ENCODE data around the gene SEZ6L.
A peak's percentile ranks its signal among the peaks of the same experiment; 100 is the strongest.

The SEZ6L gene

GRCh38 chr22:26182723-26183122, 13.5 kb downstream of the SEZ6L start:
- no peak for DNase-seq

- DNase-seq: no peak
These were observed 15.9 kb downstream of the SEZ6L start for GRCh38 chr22:26185190-26185589.

DNA sequence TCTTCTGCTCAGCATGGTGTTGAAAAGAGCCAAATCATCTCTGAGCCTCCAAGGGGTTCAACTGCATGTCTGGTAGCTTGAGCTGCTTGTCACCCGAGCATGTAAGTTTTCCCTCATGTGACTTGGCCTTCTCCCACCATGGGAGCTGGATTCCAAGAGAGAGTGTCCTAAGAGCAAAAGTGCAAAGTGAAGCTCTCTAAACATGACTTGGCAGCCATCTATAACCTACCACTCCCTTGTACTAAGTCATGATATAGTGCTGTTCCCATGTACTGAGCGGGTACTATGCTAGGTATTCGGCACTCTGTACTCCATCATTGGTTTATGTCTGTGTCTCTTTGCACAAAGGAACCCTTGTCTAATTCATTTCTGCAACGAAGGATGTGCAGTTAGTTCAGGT, 19.1 kb downstream of the SEZ6L start:
- no peak for DNase-seq

- DNase-seq: no peak
These were observed 25.1 kb downstream of the SEZ6L start for GRCh38 chr22:26194313-26194712.

DNA sequence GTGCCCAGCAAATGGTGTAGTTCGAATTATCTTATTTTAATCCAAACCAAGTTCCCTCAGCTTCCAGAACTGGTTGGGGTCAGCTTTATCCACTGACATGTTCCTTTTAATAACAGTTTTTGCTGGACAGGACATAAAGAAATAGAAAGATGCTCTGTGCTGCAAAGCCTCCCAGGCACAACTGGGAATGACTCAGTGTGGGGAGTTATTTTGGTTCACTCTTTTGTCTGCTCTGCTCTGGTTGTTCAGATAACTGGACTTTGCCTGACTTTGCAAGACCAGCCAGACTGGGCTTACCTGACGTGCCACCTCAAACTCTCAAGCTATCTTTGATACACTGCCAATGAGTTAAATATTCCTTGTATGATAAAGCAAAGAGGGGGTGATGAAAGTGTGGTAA, 25.6 kb downstream of the SEZ6L start:
- no peak for DNase-seq

DNA sequence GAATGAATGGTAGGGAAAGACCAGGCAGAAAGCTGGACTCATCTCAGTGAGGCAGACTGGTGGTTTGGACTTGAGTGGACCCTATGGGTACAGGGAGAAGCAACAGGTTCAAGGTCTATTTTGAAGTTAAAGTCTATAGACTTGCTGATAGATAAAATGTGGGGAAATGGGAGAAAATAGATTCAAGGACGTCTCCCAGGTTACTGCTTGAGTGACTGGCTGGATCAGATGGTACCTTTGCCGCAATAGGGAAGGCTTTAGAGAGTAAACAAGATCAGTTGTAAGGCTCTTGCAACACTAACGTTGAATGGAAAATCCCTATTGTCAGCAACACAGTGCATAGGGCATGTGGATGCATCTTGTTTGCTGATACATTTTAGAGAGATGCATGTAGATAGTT, 27.4 kb downstream of the SEZ6L start:
- no peak for DNase-seq

GRCh38 chr22:26197425-26197824, 28.2 kb downstream of the SEZ6L start:
- no peak for DNase-seq

GRCh38 chr22:26199665-26200064, 30.4 kb downstream of the SEZ6L start:
- DNase-seq: no peak

GRCh38 chr22:26202280-26202924, 33.1 kb downstream of the SEZ6L start:
- DNase-seq: no peak

GRCh38 chr22:26205494-26205893, 36.2 kb downstream of the SEZ6L start:
- DNase-seq: no peak

DNA sequence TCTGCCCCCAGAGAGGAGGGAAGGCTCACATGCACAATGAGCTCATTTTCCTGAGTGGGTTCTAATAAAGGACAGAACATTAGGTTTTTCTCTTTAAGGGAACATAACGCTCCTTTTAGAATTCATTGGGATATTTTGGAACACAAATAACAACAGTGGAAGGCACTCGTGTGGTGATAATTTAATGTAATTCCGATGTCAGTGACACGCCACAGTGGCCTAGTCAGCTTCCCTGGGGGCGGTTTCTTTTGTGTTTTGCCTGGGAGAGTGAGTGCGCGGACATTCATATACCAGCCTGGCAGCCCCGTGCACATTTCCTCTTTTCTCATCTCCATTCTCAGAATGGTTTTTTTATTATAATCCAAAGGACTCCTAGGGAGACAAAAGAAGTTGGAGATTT, 41.1 kb downstream of the SEZ6L start:
- DNase-seq: no peak

GRCh38 chr22:26213826-26214225, 44.6 kb downstream of the SEZ6L start:
- DNase-seq: no peak

DNA sequence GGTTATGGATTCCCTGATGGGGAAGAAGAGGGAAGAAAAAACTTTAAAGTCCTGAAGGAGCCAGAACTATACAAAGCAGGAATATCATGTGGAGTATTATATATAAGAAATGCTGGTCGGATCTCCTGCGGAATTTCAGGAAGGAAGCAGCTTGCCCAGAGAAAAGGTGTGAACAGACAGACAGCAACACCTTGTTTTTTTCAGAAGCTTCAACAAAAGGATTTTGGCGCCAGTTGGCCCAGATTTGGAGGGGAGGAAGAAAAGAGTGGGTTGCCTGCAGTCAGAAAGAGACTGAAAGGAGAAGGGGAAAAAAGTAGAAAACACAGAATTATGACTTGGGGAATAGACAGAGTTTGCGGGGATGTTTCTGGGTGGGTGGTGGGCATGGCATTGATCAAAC, 45.2 kb downstream of the SEZ6L start:
- DNase-seq: no peak

DNA sequence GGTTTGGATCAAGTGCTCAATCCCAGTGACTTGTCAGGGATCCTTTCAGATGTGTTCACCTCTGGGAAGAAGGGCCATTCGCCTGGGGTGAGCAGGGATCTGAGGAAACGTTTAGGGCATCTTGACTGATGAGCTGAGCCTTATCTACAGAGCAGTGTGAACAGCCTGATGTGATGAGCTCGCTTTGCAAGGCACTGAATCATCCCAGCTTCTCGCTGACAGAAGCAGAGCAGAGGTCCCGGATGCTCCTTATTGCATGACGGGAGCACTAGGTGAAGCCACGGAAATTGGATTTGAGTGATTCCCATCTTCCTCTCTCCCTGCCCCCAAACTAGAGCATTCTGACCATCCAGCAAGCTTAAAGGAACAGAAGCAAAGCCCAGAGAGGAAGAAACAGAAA, 46.5 kb downstream of the SEZ6L start:
- peak; percentile 8 for DNase-seq

- DNase-seq: no peak
These were observed 55.9 kb downstream of the SEZ6L start for GRCh38 chr22:26225207-26225606.

- no peak for DNase-seq
These were observed 57.5 kb downstream of the SEZ6L start for GRCh38 chr22:26226538-26227297.

DNA sequence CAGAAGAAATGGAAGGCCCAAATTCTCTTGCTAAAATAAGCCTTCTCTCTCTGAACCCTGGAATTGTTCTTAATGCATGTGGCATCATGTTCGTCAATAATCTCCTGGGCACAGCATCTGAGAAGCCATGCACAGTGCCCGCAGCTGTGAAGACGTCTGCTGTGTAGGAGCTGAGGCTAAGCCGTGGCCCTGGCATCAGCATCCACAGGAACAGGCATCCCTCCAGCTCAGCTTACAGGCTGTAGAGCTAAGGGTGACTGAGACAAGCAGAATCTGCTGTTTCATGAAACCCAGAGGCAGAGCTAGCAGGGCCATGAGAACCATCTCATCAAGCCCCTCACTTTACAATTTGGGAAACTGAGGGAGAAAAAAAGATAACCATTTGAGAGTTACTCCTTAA, 60.6 kb downstream of the SEZ6L start:
- no peak for DNase-seq

DNA sequence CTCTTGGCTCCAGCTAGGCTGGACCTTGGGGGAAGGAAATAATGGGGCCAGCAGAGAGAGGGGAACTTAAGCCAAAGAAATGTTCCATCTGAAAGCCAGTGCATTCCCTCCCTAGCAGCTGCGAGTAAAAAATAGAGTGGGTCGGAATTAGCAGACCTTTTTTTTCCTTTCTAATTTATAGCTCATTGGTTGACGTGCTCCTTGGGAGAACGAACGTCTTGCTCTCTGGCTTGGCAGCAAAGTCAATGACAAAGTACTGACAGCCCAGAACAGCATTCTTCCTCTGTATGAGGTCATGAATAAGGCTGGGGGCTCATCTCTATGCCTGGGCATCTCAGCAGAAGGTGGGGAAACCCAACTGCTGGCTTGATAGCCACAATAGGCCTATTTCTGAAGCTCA, 65.0 kb downstream of the SEZ6L start:
- no peak for DNase-seq

GRCh38 chr22:26235792-26236487, 66.7 kb downstream of the SEZ6L start:
- no peak for DNase-seq

DNA sequence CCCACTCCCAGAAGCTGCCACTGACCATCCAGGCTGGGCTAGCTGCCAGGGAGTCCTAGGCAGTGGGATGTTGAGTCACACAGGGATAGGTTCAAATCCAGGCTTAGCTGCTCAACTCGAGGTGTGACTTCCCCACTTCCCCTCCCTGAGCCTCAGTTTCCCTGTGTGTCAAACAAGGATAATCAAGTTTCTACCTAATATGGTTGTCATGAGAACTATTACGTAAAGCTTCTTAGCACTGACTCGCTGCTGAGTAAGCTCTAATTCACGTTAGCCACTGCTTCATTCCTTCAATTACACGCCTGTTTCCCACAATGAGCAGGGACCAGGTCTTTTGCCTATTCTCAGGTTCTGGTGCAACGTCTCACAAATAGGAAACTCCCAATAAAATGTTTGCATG, 67.7 kb downstream of the SEZ6L start:
- peak; percentile 27 for DNase-seq

DNA sequence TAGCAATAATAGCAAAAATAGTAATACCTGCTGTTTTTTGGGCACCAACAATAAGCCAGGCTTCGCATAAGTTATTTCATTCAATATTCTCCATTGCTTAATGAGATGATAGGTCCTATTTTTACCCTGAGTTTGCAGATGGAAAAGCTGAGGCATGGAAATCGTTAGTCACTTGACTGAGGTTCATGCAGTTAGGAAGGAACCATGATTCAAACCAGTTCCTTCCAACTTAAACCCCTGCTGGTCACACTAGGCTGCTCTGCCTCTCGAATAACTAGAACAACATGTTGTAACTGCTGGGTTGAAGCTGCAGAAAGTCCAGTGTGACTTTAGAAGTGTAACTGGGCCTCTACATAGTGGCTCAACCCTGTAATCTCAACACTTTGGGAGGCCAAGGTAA, 69.3 kb downstream of the SEZ6L start:
- peak; percentile 27 for DNase-seq

DNA sequence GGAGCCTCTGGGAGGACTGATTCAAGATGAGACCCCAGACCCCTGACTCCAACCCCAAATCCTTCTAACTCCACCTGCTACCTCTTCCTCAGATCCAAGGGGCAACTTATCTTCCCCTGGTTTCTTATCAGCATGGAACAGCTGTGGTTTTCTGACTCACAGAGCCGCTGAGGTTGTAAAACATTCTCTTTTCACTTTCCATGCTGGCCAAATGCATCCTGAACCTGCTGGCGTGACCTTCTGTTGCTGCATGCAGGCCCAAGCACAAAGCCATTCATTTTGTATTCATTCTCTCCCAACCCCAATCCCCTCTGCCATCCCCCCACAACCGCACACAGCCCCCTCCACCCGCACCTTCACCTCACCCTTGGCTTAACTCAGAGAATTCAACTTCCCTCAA, 70.3 kb downstream of the SEZ6L start:
- DNase-seq: no peak

DNA sequence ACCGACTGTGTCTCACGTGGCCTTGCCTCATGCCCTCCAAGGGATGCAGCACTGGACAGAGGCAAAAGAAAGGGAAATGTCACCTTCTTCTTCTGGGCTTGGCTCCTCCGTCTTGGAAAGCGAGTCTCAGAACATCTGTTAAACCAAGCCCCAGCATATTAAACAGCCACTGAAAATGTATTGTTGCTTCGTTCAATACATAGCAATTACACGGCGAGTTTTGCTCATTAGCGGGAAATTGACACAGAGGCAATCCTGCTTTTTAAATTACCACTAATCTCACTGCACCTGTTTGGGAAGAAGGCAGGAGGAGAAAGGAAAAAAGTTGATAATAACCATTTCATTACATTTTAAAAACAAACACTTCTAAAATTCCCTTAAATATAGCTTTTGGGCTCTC, 72.1 kb downstream of the SEZ6L start:
- no peak for DNase-seq

DNA sequence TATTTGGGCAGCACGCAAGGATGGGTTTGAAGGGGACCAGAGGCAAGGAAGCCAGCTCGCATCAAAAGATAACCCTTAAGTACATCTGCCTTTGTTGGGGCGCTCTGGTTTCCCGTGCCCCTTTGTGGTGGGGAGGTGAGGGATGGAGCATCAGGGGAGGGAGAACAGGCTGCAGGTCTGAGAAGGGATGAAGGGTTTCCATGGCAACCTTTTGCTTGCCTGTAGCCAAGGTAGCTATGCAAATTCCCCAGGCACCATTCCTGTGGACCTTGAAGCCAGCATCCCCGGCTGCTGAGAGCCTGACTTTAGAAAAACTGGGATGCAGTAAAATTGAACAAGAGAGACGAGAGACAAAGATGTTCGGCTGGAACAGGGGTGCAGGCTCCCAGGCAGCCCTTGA, 75.7 kb downstream of the SEZ6L start:
- DNase-seq: no peak
